Measurements from ENCODE around the gene ZBTB43.

The ZBTB43 gene

GRCh38 chr9:126832440-126832839 is 27.6 kb downstream of the ZBTB43 start:
- DNase-seq, result no peak

DNA sequence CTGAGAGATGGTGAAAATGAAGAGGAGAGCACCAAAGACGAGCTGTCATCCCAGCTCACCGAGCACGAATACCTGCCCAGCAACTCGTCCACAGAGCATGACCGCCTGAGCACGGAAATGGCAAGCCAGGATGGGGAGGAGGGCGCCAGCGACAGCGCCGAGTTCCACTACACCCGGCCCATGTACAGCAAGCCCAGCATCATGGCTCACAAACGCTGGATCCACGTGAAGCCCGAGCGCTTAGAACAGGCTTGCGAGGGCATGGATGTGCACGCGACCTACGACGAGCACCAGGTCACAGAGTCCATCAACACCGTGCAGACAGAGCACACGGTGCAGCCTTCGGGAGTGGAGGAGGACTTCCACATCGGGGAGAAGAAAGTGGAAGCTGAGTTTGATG is 28.2 kb downstream of the ZBTB43 start:
- DNase-seq, result no peak

DNA sequence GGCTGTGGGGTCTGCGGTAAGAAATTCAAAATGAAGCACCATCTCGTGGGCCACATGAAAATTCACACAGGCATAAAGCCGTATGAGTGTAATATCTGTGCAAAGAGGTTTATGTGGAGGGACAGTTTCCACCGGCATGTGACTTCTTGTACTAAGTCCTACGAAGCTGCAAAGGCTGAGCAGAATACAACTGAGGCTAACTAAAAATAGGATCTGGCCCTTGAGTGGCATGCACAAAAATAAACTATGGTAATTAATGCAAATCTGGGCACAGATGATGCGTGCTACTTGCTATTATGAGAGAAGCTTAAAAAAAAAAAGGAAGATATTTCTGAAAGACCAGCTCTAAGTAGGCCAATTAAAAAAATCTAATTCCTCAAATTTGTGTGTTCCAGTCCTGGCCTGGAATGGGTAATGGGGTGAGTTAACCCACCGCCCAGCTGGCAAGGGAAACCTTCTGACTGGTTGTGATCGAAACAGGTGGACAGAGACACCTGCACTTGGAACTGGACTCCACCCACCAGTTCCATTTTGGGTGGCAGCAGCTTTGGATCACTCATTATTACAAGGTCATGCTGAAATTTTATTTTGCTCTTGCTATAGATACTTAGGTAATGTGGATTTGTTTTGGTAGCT is 29.0 kb downstream of the ZBTB43 start:
- DNase-seq, result no peak

GRCh38 chr9:126834672-126835071 is 29.8 kb downstream of the ZBTB43 start:
- no peak for DNase-seq

GRCh38 chr9:126836216-126836615 is 31.4 kb downstream of the ZBTB43 start:
- no peak for DNase-seq

GRCh38 chr9:126838055-126838811 is 33.4 kb downstream of the ZBTB43 start:
- DNase-seq, result no peak

DNA sequence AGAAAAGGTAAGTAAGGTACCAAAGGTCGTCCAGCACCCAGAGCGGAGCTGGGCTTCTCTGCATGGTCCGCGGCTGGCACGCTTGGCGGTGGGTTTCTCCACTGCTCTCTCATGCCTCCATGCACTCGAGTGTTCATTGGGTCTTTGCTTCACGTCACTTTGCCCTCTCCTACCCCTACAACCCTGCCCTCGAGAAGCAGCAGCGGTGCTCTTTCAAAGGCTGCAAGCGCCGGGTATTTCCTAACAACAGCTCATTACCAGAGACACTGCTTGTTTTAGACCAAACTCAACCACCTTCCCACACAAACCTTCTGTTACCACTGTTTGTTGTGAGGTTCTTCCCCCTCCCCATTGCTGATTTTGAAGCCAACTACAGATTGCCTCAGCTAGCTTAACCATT is 34.1 kb downstream of the ZBTB43 start:
- DNase-seq, result no peak

DNA sequence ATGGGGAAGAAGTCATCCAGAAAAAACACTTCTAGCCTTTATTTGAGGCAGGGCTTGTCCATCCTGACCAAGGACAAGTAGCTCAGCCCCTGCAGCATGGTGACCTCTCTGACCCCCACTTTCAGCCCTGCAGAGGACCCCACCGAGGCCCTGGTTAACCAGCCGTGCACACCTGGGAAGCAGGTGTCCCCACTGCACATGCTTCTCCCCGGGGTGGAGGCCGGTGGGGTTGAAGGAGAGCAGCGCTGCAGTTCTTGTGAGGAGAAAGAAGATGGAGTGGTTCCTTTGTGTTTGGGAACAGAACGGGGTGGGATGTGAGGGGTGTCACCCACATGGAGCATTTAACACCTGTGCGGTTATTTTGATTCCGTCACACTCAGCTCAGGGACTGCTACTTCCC is 34.5 kb downstream of the ZBTB43 start:
- no peak for DNase-seq

- DNase-seq, result no peak
Measured at GRCh38 chr9:126842220-126842842, 37.5 kb downstream of the ZBTB43 start.

- no peak for DNase-seq
Measured at GRCh38 chr9:126842977-126843799, 38.3 kb downstream of the ZBTB43 start.

- DNase-seq, result no peak
Measured at GRCh38 chr9:126844085-126844484, 39.2 kb downstream of the ZBTB43 start.

DNA sequence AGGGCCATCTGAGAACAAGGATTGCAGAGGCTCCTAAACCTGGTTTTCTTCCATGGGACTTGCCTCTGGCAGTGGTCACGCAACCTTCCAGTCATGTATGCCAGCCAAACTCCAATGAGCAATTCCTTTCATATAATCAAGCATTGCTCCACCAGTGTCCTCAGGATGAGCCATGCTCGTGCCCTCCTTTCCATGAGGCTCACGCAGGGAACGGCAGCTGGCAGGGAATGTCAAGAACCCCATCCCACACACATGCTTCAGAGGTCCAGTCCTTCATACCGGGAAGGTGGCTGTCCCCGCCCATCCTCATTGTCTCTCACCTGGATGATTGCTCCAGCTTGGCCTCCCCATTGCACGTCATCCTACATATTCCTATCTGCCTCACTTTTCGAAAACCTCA is 42.2 kb downstream of the ZBTB43 start:
- no peak for DNase-seq

DNA sequence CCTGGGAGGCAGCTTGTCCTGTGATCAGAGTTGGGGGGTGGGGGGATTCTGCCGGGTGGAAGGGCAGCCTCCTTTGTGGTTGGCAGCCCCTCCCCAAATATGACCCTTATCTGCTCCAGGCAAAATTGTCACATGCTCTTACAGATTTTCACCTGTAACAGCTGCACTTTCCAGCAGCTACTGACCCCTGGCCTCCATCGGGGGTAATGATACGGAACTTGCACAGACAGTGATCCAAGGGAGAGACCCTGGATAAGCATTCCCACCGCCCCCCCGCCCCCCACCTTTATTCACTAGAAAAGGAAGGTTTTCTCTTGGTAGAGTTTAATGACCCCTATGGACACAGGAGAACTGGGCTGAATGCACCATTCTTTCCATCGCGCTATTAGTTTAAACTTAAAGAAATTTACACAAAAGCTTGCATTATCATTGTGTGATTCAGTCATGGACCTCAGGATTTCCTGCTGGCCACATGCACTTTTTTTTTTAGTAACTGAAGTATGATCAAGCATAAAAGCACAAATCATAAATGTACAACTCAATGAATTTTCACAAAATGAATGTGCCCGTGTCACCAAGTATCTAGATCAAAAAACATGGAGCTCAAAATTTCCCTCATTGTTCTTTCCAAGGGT is 44.9 kb downstream of the ZBTB43 start:
- DNase-seq, result no peak

- no peak for DNase-seq
Measured at GRCh38 chr9:126851286-126851880, 46.5 kb downstream of the ZBTB43 start.

GRCh38 chr9:126852086-126852688 is 47.3 kb downstream of the ZBTB43 start:
- no peak for DNase-seq

DNA sequence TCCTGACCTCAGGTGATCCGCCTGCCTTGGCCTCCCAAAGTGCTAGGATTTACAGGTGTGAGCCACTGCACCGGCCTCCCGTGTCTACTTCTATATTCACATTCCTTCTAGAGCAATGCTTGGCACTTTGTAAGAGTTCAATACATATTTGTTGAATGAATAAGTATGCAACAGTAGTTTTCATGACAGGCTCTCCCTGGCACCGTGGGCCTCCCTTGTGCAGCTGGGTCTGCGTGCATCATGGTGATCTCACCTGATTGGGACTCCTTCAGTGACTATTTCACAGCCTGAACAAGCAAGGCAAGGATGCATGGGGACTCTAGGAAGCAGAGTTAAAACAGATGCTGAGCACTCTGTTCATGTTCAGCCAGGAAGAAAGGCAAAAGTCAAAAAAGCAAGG is 48.8 kb downstream of the ZBTB43 start:
- DNase-seq, result no peak

- no peak for DNase-seq
Measured at GRCh38 chr9:126854734-126855133, 49.9 kb downstream of the ZBTB43 start.

DNA sequence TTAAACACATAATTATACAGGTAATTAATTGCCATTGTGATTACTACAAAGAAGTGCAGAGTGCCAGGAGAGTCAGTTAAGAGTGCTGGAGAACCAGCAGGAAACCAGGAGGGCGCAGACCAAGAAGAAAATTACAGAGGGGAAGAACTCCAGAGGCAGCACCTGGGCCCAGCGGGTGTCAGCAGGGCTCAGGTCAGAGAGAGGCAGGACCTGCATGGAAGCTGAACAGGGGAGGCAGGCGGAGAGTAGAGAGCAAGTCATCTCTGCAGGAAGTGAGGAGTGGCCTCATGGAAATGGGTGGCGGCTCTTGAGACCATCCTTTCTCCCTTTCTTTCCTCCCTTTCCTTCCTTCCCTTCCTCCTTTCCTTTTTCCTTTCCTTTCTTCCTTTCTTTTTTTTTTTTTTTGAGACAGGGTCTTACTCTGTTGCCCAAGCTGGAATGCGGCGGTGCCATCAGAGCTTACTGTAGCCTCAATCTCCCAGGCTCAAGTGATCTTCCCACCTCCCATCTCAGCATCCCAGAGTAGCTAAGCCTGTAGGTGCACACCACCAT is 51.6 kb downstream of the ZBTB43 start:
- DNase-seq, result no peak

DNA sequence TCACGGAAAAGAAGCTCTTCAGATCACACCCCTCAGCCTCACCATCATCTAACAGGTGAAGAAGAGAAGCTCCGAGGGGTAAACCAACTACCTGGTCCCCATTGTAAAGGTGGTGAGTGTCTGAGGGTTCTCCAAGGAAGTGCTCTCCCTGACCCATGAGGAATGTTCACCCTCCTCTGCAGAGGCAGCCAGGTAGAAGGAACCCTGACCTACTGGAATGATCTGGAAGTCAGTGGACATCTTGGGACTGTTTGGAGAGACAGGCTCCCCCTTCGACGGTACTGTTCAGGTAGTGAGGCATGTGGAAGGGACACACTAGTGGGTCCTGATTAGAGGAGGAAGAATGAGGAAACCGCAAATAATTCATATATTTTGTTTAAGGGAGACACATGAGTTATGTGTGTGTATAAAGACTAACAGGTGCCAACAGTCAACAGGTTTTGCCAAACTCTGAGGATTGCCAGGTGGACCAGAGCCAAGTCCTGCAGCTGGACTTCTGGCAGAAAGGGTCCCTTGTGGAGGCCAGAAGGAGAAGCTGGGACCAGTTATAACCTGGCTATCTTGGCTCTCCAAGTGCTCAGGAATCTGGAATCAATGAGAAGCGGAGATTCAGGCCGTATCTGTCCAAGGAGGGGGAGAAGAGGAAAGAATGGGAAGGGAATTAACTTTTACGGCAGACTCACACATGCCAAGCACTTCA is 52.6 kb downstream of the ZBTB43 start:
- no peak for DNase-seq

DNA sequence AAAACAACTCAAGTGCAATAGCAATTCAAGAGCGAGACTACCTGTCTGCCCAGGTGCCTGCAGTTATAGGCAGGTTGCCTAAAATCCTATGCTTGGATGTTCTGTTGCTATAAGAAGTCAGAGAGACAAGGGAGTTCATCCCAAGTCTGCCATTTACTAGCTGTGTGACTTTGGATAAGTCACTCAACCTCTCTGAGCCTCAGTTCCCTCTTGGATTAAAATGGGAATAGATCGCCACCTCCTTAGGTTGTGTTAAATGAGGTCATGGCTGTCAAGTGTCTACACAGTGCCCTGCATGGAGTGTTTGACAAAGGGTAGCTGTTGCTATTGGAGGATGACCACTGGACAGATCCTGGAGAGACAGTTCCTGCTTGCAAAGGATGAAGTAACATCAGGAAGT is 54.3 kb downstream of the ZBTB43 start:
- no peak for DNase-seq

Measured in NCI-H2081 treated with DMSO at 0.1 percent for 48 hours (cell line).